Measurements from ENCODE around the gene PTPRF.

PTPRF gene

DNA sequence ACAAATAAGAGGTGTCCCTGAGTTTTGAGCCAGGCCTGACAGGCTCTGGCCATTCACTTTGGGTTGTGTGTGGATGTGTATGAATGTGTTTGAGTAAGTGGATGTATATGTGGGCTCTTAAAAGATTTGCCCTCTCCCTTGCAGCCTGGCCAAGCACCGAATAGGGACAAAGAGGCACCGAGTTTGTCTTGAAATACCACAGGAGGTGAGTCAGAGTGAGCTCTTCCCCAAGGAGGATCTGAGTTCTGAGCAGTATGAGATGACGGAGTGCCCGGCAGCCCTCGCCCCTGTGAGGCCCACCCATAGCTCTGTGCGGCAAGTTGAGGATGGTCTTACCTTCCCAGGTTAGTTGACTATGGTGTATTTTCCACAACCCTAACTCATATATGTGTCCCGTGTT lies 138.3 kb downstream of the PTPRF start:
- Histone ChIP-seq H3K27ac (ENCODE audit: low read depth, low read length) (no peak overlapping the region), H3K4me3 (ENCODE audit: low read depth in 1 of 2, low read length in 2 of 2) (no peak overlapping the region), H3K27me3 (ENCODE audit: control insufficient read depth in 1 of 2, insufficient read depth in 2 of 2, low read length in 2 of 2) (no peaks in the 10 kb centered on the region), H3K36me3 (ENCODE audit: insufficient read depth, low read length) (peaks cover 79% of the 10 kb centered on the region), H3K9me3 (ENCODE audit: low read length) (no peaks in the 10 kb centered on the region), H3K4me1 (ENCODE audit: insufficient read depth, low read length) (no peaks in the 10 kb centered on the region), H3K9ac (ENCODE audit: low read length) (no peak overlapping the region)

GRCh38 chr1:43669878-43670277 lies 139.2 kb downstream of the PTPRF start:
- no peaks in the 10 kb centered on the region for H3K9me3 ChIP-seq (ENCODE audit: low read length)
- H3K27ac ChIP-seq (ENCODE audit: low read depth, low read length), result no peak overlapping the region
- no peaks in the 10 kb centered on the region for H3K4me1 ChIP-seq (ENCODE audit: insufficient read depth, low read length)
- no peak overlapping the region for H3K4me3 ChIP-seq (ENCODE audit: low read depth in 1 of 2, low read length in 2 of 2)
- H3K36me3 ChIP-seq (ENCODE audit: insufficient read depth, low read length), result peaks cover 77% of the 10 kb centered on the region
- H3K9ac ChIP-seq (ENCODE audit: low read length), result no peak overlapping the region
- no peaks in the 10 kb centered on the region for H3K27me3 ChIP-seq (ENCODE audit: control insufficient read depth in 1 of 2, insufficient read depth in 2 of 2, low read length in 2 of 2)

DNA sequence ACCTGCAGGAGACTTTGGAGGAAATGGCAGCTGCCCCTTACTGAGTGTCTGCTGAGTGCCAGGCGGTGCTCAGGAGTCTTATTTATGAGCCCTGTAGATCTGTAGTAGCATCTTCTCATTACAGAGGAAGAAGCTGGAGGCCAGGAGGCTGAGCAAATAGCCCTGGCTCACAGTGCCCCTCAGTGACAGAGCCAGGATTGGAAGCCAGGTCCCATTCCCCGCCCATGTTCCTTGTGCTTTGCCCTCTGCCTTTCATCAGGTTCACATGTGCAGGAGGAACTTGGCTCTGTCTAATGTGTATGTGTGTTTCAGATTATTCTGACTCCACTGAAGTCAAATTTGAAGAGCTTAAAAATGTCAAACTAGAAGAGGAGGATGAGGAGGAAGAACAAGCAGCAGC lies 140.5 kb downstream of the PTPRF start:
- H3K27me3 ChIP-seq (ENCODE audit: control insufficient read depth in 1 of 2, insufficient read depth in 2 of 2, low read length in 2 of 2), result no peaks in the 10 kb centered on the region
- no peaks in the 10 kb centered on the region for H3K9me3 ChIP-seq (ENCODE audit: low read length)
- peaks cover 69% of the 10 kb centered on the region for H3K36me3 ChIP-seq (ENCODE audit: insufficient read depth, low read length)
- no peak overlapping the region for H3K4me3 ChIP-seq (ENCODE audit: low read depth in 1 of 2, low read length in 2 of 2)
- no peak overlapping the region for H3K9ac ChIP-seq (ENCODE audit: low read length)
- H3K4me1 ChIP-seq (ENCODE audit: insufficient read depth, low read length), result no peaks in the 10 kb centered on the region
- no peak overlapping the region for H3K27ac ChIP-seq (ENCODE audit: low read depth, low read length)

- H3K4me1 ChIP-seq (ENCODE audit: insufficient read depth, low read length), result no peaks in the 10 kb centered on the region
- no peak overlapping the region for H3K27ac ChIP-seq (ENCODE audit: low read depth, low read length)
- no peaks in the 10 kb centered on the region for H3K27me3 ChIP-seq (ENCODE audit: control insufficient read depth in 1 of 2, insufficient read depth in 2 of 2, low read length in 2 of 2)
- no peak overlapping the region for H3K4me3 ChIP-seq (ENCODE audit: low read depth in 1 of 2, low read length in 2 of 2)
- no peaks in the 10 kb centered on the region for H3K9me3 ChIP-seq (ENCODE audit: low read length)
- H3K36me3 ChIP-seq (ENCODE audit: insufficient read depth, low read length), result peaks cover 64% of the 10 kb centered on the region
- H3K9ac ChIP-seq (ENCODE audit: low read length), result no peak overlapping the region
Measured at GRCh38 chr1:43671626-43672330, 141.1 kb downstream of the PTPRF start.

GRCh38 chr1:43673261-43673660 lies 142.6 kb downstream of the PTPRF start:
- Histone ChIP-seq H3K9ac (ENCODE audit: low read length) (no peak overlapping the region), H3K9me3 (ENCODE audit: low read length) (no peaks in the 10 kb centered on the region), H3K4me3 (ENCODE audit: low read depth in 1 of 2, low read length in 2 of 2) (no peak overlapping the region), H3K4me1 (ENCODE audit: insufficient read depth, low read length) (no peaks in the 10 kb centered on the region), H3K27ac (ENCODE audit: low read depth, low read length) (no peak overlapping the region), H3K36me3 (ENCODE audit: insufficient read depth, low read length) (peaks cover 54% of the 10 kb centered on the region), H3K27me3 (ENCODE audit: control insufficient read depth in 1 of 2, insufficient read depth in 2 of 2, low read length in 2 of 2) (no peaks in the 10 kb centered on the region)
